ENCODE measurements around the gene C3orf20.

GRCh38 chr3:14636496-14637087 lies 38.3 kb upstream of the C3orf20 start:
- TF ChIP-seq CTCF (conservative IDR thresholded peaks at IDR 0.05; ENCODE audit: low read depth, low read length) (no peak), EZH2phosphoT487 (IDR thresholded peaks at IDR 0.05; ENCODE audit: borderline replicate concordance, low read length) (no peak)

Data from PC-3 (cell line).